ENCODE results near the gene LMAN1L.

DNA sequence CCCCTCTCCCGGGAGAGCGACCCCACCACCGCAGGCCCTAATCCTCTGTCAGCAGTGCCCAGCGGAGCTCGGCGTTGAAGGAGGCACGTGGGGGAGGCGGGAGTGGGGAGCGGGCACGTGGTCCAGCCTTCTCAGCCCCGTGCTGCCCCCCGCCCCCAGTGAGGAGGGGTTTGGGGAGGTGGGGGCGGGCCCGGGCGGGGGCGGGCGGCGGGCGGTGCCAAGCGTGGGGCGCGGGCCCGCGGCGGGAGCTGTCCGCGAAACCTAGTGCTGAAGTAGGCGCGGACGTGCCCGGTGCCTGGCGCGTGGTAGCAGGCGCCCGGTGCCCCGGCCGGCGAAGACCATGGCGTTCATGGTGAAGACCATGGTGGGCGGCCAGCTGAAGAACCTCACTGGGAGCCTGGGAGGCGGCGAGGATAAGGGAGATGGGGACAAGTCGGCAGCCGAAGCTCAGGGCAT lies 13.8 kb downstream of the LMAN1L start, which contains the start of gene CPLX3:
- TF ChIP-seq, protein P1, sequence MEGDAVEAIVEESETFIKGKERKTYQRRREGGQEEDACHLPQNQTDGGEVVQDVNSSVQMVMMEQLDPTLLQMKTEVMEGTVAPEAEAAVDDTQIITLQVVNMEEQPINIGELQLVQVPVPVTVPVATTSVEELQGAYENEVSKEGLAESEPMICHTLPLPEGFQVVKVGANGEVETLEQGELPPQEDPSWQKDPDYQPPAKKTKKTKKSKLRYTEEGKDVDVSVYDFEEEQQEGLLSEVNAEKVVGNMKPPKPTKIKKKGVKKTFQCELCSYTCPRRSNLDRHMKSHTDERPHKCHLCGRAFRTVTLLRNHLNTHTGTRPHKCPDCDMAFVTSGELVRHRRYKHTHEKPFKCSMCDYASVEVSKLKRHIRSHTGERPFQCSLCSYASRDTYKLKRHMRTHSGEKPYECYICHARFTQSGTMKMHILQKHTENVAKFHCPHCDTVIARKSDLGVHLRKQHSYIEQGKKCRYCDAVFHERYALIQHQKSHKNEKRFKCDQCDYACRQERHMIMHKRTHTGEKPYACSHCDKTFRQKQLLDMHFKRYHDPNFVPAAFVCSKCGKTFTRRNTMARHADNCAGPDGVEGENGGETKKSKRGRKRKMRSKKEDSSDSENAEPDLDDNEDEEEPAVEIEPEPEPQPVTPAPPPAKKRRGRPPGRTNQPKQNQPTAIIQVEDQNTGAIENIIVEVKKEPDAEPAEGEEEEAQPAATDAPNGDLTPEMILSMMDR (conservative IDR thresholded peaks at IDR 0.05; ENCODE audit: low read length) = no peak
- no peak for TF ChIP-seq EZH2phosphoT487 (IDR thresholded peaks at IDR 0.05; ENCODE audit: borderline replicate concordance, low read depth, low read length)
